NCI-H2196 (cell line): ENCODE results near the gene SETD4.
"Not testable (repeated sequence)": the region's sequence is repeated elsewhere in the genome, so short reads cannot be mapped to it uniquely, and the experiment has no call there.

ENCODE experiments used
- DNase-seq: peaks from one replicate; lab custom pipeline; 2025; ENCODE audit not compliant: unreplicated experiment; lab: John Stamatoyannopoulos, UW

The SETD4 gene

DNA sequence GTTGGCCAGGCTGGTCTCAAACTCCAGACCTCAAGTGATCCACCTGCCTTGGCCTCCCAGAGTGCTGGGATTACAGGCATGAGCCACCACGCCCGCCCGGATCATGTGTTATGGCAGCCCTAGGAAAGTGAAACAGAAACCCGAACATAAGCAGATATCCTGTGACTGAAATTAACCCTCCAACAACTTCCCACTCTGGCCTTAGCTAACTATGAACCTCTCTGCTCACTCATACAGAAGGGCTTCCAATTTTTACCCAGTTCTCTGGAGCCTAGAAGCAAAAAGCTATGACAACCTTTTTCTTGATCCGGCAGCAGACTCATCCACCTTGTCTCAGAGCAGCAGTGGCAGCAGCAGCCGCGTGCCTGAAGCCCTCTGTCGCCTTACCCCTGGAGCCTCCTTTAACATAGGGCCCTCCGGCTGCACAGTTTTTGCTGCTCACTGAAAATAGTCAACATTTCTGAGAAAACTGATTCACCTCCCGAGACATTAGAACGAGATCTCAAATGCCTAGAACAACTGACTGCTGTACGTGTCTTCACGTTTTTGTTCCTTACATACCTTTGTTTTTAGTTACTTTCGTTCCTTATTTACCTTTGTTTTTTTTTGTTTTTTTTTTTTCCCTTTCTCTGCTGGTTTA, 18.8 kb upstream of the SETD4 start:
- DNase-seq = no peak

DNA sequence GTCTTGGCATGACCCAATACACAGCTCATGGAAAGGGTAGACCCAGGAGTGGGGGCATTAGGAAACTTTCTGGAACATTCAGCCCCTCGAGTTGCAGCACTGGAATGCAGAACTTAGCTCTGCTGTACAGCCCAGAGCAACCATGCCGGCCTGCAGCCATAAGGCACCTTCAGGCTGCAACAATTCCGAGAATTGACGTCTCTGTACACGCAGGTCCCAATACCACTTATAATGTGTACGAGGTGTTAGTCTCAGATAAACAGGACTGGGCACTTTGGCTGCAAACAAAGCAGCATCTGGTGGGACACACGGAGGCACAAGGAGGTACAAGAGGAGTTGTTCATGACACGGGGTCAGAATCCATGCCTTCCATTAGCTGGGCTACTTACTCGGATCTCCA, 17.4 kb upstream of the SETD4 start:
- no peak for DNase-seq

GRCh38 chr21:36076878-36077655, 16.7 kb upstream of the SETD4 start:
- DNase-seq = no peak

GRCh38 chr21:36075953-36076352, 15.6 kb upstream of the SETD4 start:
- DNase-seq = no peak

DNA sequence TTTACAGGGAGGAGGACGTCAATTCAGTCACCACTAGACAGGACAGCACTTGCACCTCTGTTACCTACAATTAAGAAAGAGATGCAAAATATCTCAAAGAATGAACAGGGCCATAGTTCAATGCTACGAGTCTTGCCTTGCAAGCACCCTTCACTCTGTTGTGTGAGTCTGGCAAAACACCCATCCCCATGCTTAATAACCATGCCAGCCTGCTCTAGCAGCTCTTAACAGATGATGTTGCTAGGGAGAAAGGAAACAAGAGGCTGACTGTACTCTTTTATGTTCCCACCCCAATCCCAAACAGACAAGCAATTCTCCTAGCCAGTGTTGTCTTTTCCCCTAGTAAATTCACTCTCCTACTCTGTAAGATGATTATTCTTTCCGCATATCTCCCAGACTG, 14.8 kb upstream of the SETD4 start:
- no peak for DNase-seq

GRCh38 chr21:36073911-36074310, 13.6 kb upstream of the SETD4 start:
- DNase-seq = not testable (repeated sequence)

GRCh38 chr21:36073181-36073580, 12.9 kb upstream of the SETD4 start:
- DNase-seq = no peak

DNA sequence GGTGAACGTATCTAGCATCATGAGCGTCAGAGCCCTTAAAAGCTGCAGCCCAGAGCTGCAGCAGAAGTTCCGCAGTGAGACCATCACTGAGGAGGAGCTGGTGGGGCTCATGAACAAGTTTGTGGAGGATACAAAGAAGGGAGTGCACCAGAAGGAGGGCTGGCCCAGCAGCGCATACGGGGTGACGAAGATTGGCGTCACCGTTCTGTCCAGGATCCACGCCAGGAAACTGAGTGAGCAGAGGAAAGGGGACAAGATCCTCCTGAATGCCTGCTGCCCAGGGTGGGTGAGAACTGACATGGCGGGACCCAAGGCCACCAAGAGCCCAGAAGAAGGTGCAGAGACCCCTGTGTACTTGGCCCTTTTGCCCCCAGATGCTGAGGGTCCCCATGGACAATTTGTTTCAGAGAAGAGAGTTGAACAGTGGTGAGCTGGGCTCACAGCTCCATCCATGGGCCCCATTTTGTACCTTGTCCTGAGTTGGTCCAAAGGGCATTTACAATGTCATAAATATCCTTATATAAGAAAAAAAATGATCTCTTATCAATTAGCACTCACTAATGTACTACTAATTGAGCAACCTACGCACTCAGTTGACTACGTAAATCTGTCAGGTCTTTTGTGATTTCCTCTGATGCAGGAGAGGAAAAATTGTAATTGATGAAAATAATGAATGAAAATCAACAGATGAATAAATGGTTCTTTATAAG, 12.3 kb upstream of the SETD4 start:
- DNase-seq = no peak

- DNase-seq = no peak
Measured at GRCh38 chr21:36070999-36071398, 10.7 kb upstream of the SETD4 start.

GRCh38 chr21:36069713-36070583, 9.6 kb upstream of the SETD4 start, which contains the start of gene CBR1:
TSS of gene CBR1 (plus strand) at chr21:36070024. CDS start at chr21:36070116, 92 bp downstream.
- peak; percentile 92 for DNase-seq

GRCh38 chr21:36068748-36069398, 8.5 kb upstream of the SETD4 start:
- DNase-seq = no peak

DNA sequence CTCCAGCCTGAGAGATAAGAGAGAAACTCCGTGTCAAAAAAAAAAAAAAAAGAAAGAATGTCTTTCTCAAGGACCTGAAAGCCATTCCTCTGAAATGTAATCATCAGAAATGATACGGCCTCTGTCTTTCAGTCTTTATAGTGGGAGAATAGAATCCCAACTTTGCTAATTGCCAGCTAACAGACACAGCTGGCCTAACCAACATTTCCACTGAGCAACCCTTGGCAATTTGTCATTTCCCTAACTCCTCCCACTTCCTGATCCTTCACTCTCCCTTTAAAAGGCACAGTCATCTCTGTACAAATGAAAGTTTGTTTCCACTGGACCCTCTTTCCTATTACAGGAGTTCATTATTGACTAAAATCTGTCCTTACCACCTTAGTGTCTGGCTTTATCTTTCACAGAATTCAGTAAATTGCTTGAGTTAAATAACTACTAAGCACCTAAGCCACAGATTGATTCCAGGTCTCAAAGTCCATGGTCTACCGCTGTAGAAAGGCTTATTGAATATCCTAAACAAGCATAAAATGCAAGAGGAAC, 5.2 kb upstream of the SETD4 start:
- DNase-seq = no peak

- DNase-seq = no peak
Measured at GRCh38 chr21:36064085-36064460, 3.7 kb upstream of the SETD4 start.

DNA sequence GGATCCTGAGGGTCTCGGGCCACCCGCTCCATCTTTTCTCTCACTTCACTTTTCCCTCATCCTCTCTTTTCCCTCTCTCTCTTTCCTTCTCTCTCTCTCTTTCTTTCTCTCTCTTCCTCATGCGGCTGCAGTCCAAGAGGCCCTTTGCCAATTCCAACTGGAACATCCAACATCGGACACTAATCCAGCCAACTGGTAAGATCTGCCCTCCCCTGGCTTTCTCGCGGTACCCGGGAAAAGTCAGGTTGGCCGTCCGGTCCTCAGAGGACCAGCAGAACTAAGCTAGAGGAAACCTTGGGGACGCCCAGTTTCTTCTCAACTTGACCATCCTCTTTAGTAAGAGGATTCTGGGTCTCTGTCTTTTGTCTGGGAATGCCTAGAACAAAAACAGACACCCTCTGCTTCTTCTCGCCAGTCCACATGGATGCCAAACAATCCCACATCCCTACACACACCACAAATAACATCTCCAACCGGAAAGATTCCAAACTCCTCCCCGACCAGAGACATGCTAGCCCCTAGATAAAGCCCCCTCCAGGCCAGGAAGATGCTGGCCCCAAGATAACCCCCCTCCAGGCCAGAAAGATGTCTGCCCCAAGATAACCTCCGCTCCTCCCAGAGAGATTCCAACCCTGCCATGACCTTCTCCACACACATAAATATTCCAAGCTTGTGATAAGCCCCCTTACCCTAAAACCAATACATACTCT, 3.2 kb upstream of the SETD4 start:
- no peak for DNase-seq

DNA sequence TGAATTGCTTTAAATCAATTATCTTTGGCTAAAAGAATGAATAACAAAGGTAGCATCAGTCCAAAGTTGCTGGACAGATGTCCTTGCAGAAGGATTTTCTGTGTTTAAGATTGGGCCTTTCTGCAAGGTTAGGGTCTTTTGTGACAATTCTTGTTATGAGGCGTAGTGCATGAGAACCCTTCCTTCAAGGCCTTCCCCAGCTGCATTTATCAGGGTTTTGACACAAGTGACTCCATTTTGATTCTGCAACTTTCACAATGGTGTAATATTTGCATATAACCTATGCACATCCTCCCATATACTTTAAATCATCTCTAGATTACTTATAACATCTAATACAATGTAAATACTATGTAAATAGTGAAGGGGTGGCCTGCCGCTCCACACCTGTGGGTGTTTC, 1.1 kb upstream of the SETD4 start:
- no peak for DNase-seq

DNA sequence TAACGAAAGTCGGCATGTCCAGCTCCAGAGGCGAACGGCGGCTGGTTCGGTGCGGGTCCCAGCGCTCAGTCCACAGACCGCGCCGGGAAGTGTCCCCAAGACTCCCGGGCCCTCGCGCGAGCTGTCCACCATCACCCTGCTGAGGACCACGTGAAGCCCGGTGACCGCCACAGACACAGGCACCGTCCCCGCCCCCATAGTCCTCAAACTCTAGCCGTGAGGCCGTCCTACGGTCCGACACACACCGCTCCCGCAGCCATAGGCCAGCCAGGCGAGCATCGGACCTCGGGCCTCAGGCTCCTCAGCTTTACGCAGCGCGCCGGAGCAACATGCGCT, 535 bp downstream of the SETD4 start:
- DNase-seq = no peak

GRCh38 chr21:36055551-36055950, 4.8 kb downstream of the SETD4 start:
- DNase-seq = no peak

DNA sequence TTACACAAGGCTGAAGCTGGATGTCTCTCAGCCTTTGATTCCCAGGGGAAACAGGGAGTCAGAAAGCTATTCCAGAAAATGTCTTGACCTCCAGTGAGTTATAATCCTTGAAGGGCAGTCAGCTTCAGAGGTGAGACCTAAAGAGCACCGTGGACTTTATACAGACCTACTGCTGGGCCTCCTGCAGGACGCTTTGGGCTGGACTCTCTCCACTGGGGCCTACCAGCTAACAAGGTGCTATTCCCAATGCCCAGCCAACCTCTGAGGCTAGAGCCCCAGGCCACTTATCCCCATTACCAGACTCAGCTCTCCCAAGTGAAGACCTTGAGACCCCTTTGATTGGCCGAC, 6.6 kb downstream of the SETD4 start:
- no peak for DNase-seq

- no peak for DNase-seq
Measured at GRCh38 chr21:36052860-36053714, 7.2 kb downstream of the SETD4 start.
